ENCODE results near the gene SIDT2. TPM values are rescaled to one million over a fixed set of nuclear protein-coding genes. Genes with fewer than 3 reads are reported as not detected.

The SIDT2 gene
- total RNA-seq (2021; fragmentation: NEBNext Ultra II Directional; extraction: Animal tissue kit (Norgen Biotek cat#: 25700)) (14.6 and 18.5 TPM in 2 replicates), polyA plus RNA-seq (2011; rRNA removed) (21.1 and 26.7 TPM in 2 replicates), polyA minus RNA-seq (2011; rRNA and poly(A)+ RNA removed) (27.2 and 33.9 TPM in 2 replicates)
- 15.5 TPM for polyA plus RNA-seq (2011; cell fraction: cytosol; rRNA removed)
- polyA plus RNA-seq (2011; cell fraction: nucleus; rRNA removed): 85.9 TPM
- polyA plus RNA-seq (2012, experiment 1 of 2): 13.3 to 18.4 TPM (median 14.8 TPM) in 4 replicates
- polyA plus RNA-seq (2012, experiment 2 of 2): 12.4 TPM
- polyA plus RNA-seq (2013, experiment 1 of 2): 15.5 TPM
- 14.7 TPM for polyA plus RNA-seq (2013, experiment 2 of 2)
- polyA minus RNA-seq (2011; cell fraction: cytosol; rRNA and poly(A)+ RNA removed): 12.8 TPM
- 35.6 TPM for polyA minus RNA-seq (2011; cell fraction: nucleus; rRNA and poly(A)+ RNA removed)
- long read RNA-seq, experiment 1, full-length matches to known transcripts: 3 of 10 reads
- long read RNA-seq, experiment 1, partial matches to known transcripts: 4 of 10 reads
- long read RNA-seq, experiment 1, other reads (novel, unspliced or antisense): 3 of 10 reads
- long read RNA-seq, experiment 2, partial matches to known transcripts: 1 of 2 reads
- long read RNA-seq, experiment 2, other reads (novel, unspliced or antisense): 1 of 2 reads

GRCh38 chr11:117178210-117179034, at the start of gene SIDT2:
Gene SIDT2 (plus strand): TSS chr11:117178743. CDS start chr11:117179264, 521 bp downstream.
- CTCF ChIA-PET (ENCODE audit: partially characterized antibody): interaction anchor here (0.5 to 14.0 kb wide), 8 partner anchors 14 to 377 kb away, joined by 3 to 359 read pairs (median 4); partner anchors contain the start of genes PAFAH1B2, PCSK7, RNF214 and TAGLN
- Histone ChIP-seq H3K9ac (replicated peaks in 1 of 4; ENCODE audit: extremely low read depth in 1 of 4, low read depth in 3 of 4, low read length in 3 of 4) (peak within 1 kb of the TSS; percentile 34 to 74 (median 65)), H3K18ac (ENCODE audit: extremely low read depth, low read length) (no peak within 1 kb of the TSS; the same call in 1 of the 2 replicates), H3K36me3 (ENCODE audit: control insufficient read depth in 2 of 4, insufficient read depth in 4 of 4, low read length in 3 of 4) (peaks cover 0 to 4% (median 3%) of the 10 kb centered on the region in 4 experiments; a peak in 2 of 8 replicates), H3K79me2 (ENCODE audit: control insufficient read depth in 1 of 2, insufficient read depth in 2 of 2, low read length in 2 of 2) (no peaks in the 10 kb centered on the region), H3K4me1 (replicated peaks in 1 of 4; ENCODE audit: control insufficient read depth in 3 of 4, insufficient read depth in 4 of 4, low read length in 3 of 4) (peaks cover 6 to 16% (median 12%) of the 10 kb centered on the region in 4 experiments), H2AK5ac (ENCODE audit: low read depth, low read length) (no peak within 1 kb of the TSS), H3K4me3 (ENCODE audit: extremely low read depth in 1 of 4, insufficient read depth in 2 of 4, low read depth in 3 of 4, low read length in 4 of 4) (peak within 1 kb of the TSS; percentile 79 to 89 (median 82)), H3K9me3 (ENCODE audit: insufficient read depth in 2 of 2, low read depth in 1 of 2, low read length in 1 of 2) (no peaks in the 10 kb centered on the region), H3K79me1 (ENCODE audit: low read depth, low read length) (no peaks in the 10 kb centered on the region; the same call in 1 of the 2 replicates), H3K4me2 (ENCODE audit: insufficient read depth in 1 of 2, low read depth in 2 of 2, low read length in 2 of 2) (peak within 1 kb of the TSS; percentile 87 to 96), H2BK120ac (replicated peaks; ENCODE audit: low read depth, low read length) (no peak within 1 kb of the TSS), H2BK20ac (ENCODE audit: low read length) (no peak within 1 kb of the TSS), H4K5ac (ENCODE audit: insufficient read length, low read depth, low read length) (peak within 1 kb of the TSS; percentile 60), H3K56ac (replicated peaks; ENCODE audit: insufficient read length, low read depth, low read length) (no peak within 1 kb of the TSS), H4K20me1 (replicated peaks in 1 of 2; ENCODE audit: control insufficient read depth in 1 of 2, insufficient read depth in 2 of 2, low read length in 2 of 2) (peaks cover 1 to 4% of the 10 kb centered on the region in 2 experiments), H3K27ac (ENCODE audit: low read depth, low read length) (peak within 1 kb of the TSS; percentile 16; the same call in 1 of the 2 replicates), H2BK15ac (ENCODE audit: low read length) (no peak within 1 kb of the TSS), H3K27me3 (replicated peaks in 1 of 4; ENCODE audit: control insufficient read depth in 3 of 4, extremely low read depth in 1 of 4, insufficient read depth in 3 of 4, low read length in 3 of 4) (no peaks in the 10 kb centered on the region), H4K8ac (ENCODE audit: extremely low read depth, insufficient read depth, low read length) (peak within 1 kb of the TSS; percentile 76; the same call in 1 of the 2 replicates), H4K91ac (replicated peaks; ENCODE audit: insufficient read length, low read length) (no peak within 1 kb of the TSS), H3K4ac (replicated peaks; ENCODE audit: insufficient read length, low read depth, low read length) (no peak within 1 kb of the TSS), H2AFZ (ENCODE audit: low read length) (peak within 1 kb of the TSS; percentile 58; the same call in 1 of the 2 replicates), H2BK12ac (ENCODE audit: low read depth, low read length) (0 out of 2 replicates have a peak within 1 kb of the TSS, but pooled peaks have one; percentile 53), H3K14ac (ENCODE audit: insufficient read length) (no peak within 1 kb of the TSS), H3K23ac (ENCODE audit: insufficient read length) (no peak within 1 kb of the TSS), H2BK5ac (ENCODE audit: low read depth, low read length) (peak within 1 kb of the TSS; percentile 63; the same call in 1 of the 2 replicates), H3K23me2 (ENCODE audit: low read depth, low read length) (peaks cover 11% of the 10 kb centered on the region)
- FAIRE-seq (peak; percentile 75), DNase-seq (ENCODE audit: low read depth in 1 of 2, low spot score in 2 of 2) (peak; percentile 86 to 92)
- WGBS, 2 experiments (ENCODE audit: extremely low coverage in 1 of 2, insufficient coverage in 1 of 2, insufficient read length in 1 of 2, insufficient replicate concordance in 2 of 2, low coverage in 1 of 2, low lambda C conversion rate in 2 of 2, missing lambda C conversion rate in 1 of 2): 5% methylated on average over 41 of the region's 51 CpGs; no CpG with 5 or more reads in 1 of the 2 experiments
- POLR2A ChIA-PET (ENCODE audit: partially characterized antibody): interaction anchor here (0.7 to 12.6 kb wide), 12 partner anchors 8 to 56 kb away, joined by 4 to 153 read pairs (median 5); partner anchors contain the start of genes PAFAH1B2, PCSK7, RNF214 and TAGLN
- TF ChIP-seq FOSL1 (IDR thresholded peaks at IDR 0.05; ENCODE audit: insufficient read depth, low read depth, low read length) (0 out of 2 replicates have a peak, but pooled peaks have one; percentile 11), BACH1 (IDR thresholded peaks at IDR 0.05; ENCODE audit: low read length) (peak; percentile 57; the same call in 1 of the 2 replicates), JUND (IDR thresholded peaks at IDR 0.05; ENCODE audit: low read length) (peak; percentile 63; the same call in 1 of the 2 replicates), NRF1 (IDR thresholded peaks at IDR 0.05; ENCODE audit: low read depth, low read length) (no peak), CREB1 (IDR thresholded peaks at IDR 0.05) (peak; percentile 88), GABPA (IDR thresholded peaks at IDR 0.05; ENCODE audit: borderline replicate concordance, insufficient read depth, low read length) (0 out of 2 replicates have a peak, but pooled peaks have one; percentile 26), CEBPB (IDR thresholded peaks at IDR 0.05; ENCODE audit: low read depth, low read length) (no peak), SP1 (IDR thresholded peaks at IDR 0.05; ENCODE audit: low read depth, low read length) (peak; percentile 61; the same call in 1 of the 2 replicates)

All from H1 (cell line).